K562 (cell line): ENCODE measurements around the gene PRKAR2B. TPM values are rescaled to one million over a fixed set of nuclear protein-coding genes. Genes with fewer than 3 reads are reported as not detected.

Experiments
- ARID1B ChIP-seq: fragments of 450-650 bp; IDR thresholded peaks from 2 replicates; pipeline ENCODE4 v1.6.1; 2016; ENCODE audit warnings: antibody characterized with exemption, mild to moderate bottlenecking, inconsistent platforms
- CC2D1A ChIP-seq: fragments of 450-650 bp; IDR thresholded peaks from 2 replicates; pipeline ENCODE4 v1.6.1; 2017; ENCODE audit warnings: mild to moderate bottlenecking
- EP400 ChIP-seq: fragments of 450-650 bp; IDR thresholded peaks from 2 replicates; pipeline ENCODE4 v1.6.1; 2017; ENCODE audit warnings: antibody characterized with exemption, mild to moderate bottlenecking, moderate library complexity
- MYC ChIP-seq, 2 experiments: fragments of 250-450 bp in 1 of 2; sonication (Bioruptor Pico) in 1 of 2; IDR thresholded peaks; 2 replicates each; pipeline versions ENCODE4 v1.5.1 to v1.6.1; 2012 to 2021; ENCODE audit warnings: low read depth in 2 of 2, borderline replicate concordance in 1 of 2, improper control_type of control experiment in 1 of 2, low read length in 1 of 2, mild to moderate bottlenecking in 1 of 2, moderate library complexity in 1 of 2
- SMARCA4 ChIP-seq: fragments of 450-650 bp; IDR thresholded peaks from 2 replicates; pipeline ENCODE4 v1.6.1; 2016
- SMARCC2 ChIP-seq: fragments of 450-650 bp; IDR thresholded peaks from 2 replicates; pipeline ENCODE4 v1.6.1; 2017; ENCODE audit warnings: antibody characterized with exemption, moderate library complexity, mild to moderate bottlenecking, low read depth
- SREBF2 ChIP-seq: sonication (generic); formaldehyde crosslinking; IDR thresholded peaks from 2 replicates; pipeline ENCODE4 v1.4.0; 2020; ENCODE audit warnings: mild to moderate bottlenecking, missing genetic modification reagents
- TAF7 ChIP-seq: fragments of 450-650 bp; IDR thresholded peaks from 2 replicates; pipeline ENCODE4 v1.6.1; 2016; ENCODE audit warnings: missing genetic modification characterization, missing compliant biosample characterization
- ZBTB17 ChIP-seq: fragments of 450-650 bp; formaldehyde crosslinking; IDR thresholded peaks from 2 replicates; pipeline ENCODE4 v1.4.0; 2020; ENCODE audit warnings: mild to moderate bottlenecking
- ZHX1 ChIP-seq: fragments of 150-350 bp; conservative IDR thresholded peaks from 2 replicates; pipeline ENCODE4 v1.6.1; 2014; ENCODE audit warnings: low read length
- ZNF354B ChIP-seq: fragments of 250-450 bp; sonication (Bioruptor Pico); IDR thresholded peaks from 2 replicates; pipeline ENCODE4 v1.4.0; 2020
- ZNF699 ChIP-seq: fragments of 250-450 bp; sonication (Bioruptor Pico); IDR thresholded peaks from 2 replicates; pipeline ENCODE4 v1.8.0; 2021; ENCODE audit warnings: mild to moderate bottlenecking, moderate library complexity; ENCODE audit not compliant: insufficient replicate concordance
- ZSCAN32 ChIP-seq: fragments of 450-650 bp; formaldehyde crosslinking; IDR thresholded peaks from 2 replicates; pipeline ENCODE4 v1.4.0; 2020; ENCODE audit warnings: mild to moderate bottlenecking, moderate library complexity
- polyA plus RNA-seq, 8 experiments: library from polyadenylated mRNA; depleted of rRNA in 4 of 8; stranded (reverse) in 5 of 8; unstranded in 3 of 8; fragments of >200 nt; fragmentation: Nextera tagmentation in 2 of 8; fragmentation: Illumina TruSeq in 1 of 8; extraction: Ambion mirVana in 2 of 8; extraction: Trizol in 1 of 8; gene quantifications; 2 replicates each; pipeline versions ENCODE4 v1.2.1 to v1.2.3, GENCODE V29; 2011 to 2014; ENCODE audit warnings: inconsistent platforms in 1 of 8, missing spikeins in 1 of 8
- total RNA-seq, 7 experiments: library from RNA; depleted of rRNA in 6 of 7; stranded (reverse); fragments of >200 nt in 6 of 7; fragmentation: Illumina TruSeq in 2 of 7; extraction: Trizol in 2 of 7; gene quantifications; 2 replicates each; pipeline versions ENCODE4 v1.2.1 to v1.2.3, GENCODE V29; 2011 to 2021; ENCODE audit warnings: low replicate concordance in 1 of 7
- TF ChIP-seq, protein P1 (sequence below): fragments of 250-450 bp; sonication (Bioruptor Pico); IDR thresholded peaks from 2 replicates; pipeline ENCODE4 v1.5.0; 2022; ENCODE audit warnings: mild to moderate bottlenecking

The PRKAR2B gene
- total and polyA plus RNA-seq, 9 of the 15 experiments (the other 6 are each of a cell fraction or from before 2014, with no cell fraction given) = 59.0 to 173 (median 129) TPM

GRCh38 chr7:107049971-107050532 is 5.5 kb downstream of the PRKAR2B start (continued):
- TF ChIP-seq ZHX1 (no peak), SMARCA4 (peak; percentile 27; the same call in 1 of the 2 replicates), ZNF699 (CRISPR knock-in tag) (no peak), ZNF354B (CRISPR knock-in tag) (no peak), ZSCAN32 (CRISPR knock-in tag) (no peak), CC2D1A (no peak), MYC (IDR thresholded peaks at IDR 0.05; ENCODE audit: low read depth, low read length) (no peak), MYC (CRISPR knock-in tag; IDR thresholded peaks at IDR 0.05; ENCODE audit: borderline replicate concordance, low read depth) (no peak), EP400 (0 out of 2 replicates have a peak, but pooled peaks have one; percentile 26), TAF7 (tag) (no peak), SREBF2 (no peak), ZBTB17 (CRISPR knock-in tag) (no peak), ARID1B (peak; percentile 27; the same call in 1 of the 2 replicates), SMARCC2 (0 out of 2 replicates have a peak, but pooled peaks have one; percentile 20)
- TF ChIP-seq, protein P1, sequence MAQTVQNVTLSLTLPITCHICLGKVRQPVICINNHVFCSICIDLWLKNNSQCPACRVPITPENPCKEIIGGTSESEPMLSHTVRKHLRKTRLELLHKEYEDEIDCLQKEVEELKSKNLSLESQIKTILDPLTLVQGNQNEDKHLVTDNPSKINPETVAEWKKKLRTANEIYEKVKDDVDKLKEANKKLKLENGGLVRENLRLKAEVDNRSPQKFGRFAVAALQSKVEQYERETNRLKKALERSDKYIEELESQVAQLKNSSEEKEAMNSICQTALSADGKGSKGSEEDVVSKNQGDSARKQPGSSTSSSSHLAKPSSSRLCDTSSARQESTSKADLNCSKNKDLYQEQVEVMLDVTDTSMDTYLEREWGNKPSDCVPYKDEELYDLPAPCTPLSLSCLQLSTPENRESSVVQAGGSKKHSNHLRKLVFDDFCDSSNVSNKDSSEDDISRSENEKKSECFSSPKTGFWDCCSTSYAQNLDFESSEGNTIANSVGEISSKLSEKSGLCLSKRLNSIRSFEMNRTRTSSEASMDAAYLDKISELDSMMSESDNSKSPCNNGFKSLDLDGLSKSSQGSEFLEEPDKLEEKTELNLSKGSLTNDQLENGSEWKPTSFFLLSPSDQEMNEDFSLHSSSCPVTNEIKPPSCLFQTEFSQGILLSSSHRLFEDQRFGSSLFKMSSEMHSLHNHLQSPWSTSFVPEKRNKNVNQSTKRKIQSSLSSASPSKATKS = no peak
